AG20443 (cell line): ENCODE data around the gene PTPRF.

Experiments used
- DNase-seq: peaks from one replicate; pipeline ENCODE4 v3.0.0; 2012; ENCODE audit warnings: low spot score, mixed read lengths

The PTPRF gene

DNA sequence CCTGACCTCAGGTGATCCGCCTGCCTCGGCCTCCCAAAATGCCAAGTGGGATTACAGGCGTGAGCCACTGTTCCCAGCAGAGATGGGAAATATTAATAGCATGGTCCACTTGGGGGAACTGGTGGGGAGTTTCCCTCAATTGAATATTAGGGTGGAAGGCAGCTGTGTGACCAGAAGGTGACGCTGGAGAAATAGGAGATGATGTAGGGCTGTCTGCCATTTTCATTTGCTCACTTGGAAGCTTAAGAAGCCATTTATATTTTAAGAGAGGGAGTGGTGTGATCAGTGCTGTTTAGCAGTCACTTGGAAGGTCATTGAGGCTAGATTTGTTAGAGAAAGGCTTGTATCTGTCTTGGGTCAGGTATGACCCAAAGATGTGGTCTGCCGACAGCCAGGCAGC is 139.2 kb downstream of the PTPRF start:
- DNase-seq: no peak

DNA sequence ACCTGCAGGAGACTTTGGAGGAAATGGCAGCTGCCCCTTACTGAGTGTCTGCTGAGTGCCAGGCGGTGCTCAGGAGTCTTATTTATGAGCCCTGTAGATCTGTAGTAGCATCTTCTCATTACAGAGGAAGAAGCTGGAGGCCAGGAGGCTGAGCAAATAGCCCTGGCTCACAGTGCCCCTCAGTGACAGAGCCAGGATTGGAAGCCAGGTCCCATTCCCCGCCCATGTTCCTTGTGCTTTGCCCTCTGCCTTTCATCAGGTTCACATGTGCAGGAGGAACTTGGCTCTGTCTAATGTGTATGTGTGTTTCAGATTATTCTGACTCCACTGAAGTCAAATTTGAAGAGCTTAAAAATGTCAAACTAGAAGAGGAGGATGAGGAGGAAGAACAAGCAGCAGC is 140.5 kb downstream of the PTPRF start:
- DNase-seq: no peak

DNA sequence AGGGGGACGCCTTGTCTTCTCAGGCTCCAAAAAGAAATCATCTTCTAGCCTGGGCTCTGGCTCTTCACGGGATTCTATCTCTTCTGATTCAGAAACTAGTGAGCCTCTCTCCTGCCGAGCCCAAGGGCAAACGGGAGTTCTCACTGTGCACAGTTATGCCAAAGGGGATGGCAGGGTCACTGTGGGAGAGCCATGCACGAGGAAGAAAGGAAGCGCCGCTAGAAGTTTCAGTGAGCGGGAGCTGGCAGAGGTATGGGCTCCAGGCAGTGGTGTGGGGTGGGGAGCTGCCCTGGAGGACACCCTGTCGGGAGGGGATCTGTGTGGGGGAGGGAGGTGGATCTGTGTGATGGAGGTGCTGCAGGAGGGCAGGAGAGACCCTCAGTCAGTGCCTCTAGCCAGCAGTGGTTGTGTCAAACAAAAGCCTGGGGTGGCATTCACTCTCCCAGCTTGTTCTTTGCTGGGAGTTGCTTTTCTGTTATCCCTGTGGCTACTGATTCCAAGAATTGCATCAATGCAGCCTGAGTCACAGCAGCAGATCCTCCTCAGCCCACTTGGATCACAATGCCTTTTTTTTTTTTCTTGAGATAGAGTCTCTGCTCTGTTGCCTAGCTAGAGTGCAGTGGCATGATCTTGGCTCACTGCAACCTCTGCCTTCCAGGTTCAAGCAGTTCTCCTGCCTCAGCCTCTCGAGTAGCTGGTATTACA is 141.1 kb downstream of the PTPRF start:
- DNase-seq: peak; percentile 93

DNA sequence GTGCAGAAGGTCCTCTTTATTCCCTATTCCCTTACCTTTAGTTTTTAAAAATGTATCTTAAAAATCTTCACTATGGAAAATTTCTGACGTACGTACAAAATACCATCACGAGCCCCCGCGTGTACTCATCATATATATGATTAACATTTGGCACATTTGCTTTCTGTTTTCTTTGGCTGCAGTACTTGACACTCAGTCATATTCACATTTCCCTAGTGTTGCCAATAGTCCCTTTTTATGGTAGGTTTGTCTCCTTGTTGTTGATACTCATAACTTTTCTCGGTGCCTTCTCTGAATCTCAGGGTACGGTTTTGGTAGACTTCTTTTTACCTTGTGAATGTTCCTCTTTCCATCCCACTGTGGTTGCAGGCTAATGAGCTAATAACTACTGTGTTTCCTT is 142.6 kb downstream of the PTPRF start:
- no peak for DNase-seq
